GM12865 (cell line): ENCODE results near the gene MPV17.

Experiments
- DNase-seq: peaks from one replicate; pipeline ENCODE4 v3.0.0; 2010; ENCODE audit warnings: low read depth
- H3K4me3 ChIP-seq: 2 replicates; pipeline ENCODE4 v1.5.1; 2011; ENCODE audit warnings: mild to moderate bottlenecking, low read depth, low read length, control low read depth
- CTCF ChIP-seq: IDR thresholded peaks from 2 replicates; pipeline ENCODE4 v1.5.1; 2011; ENCODE audit warnings: low read length, control low read depth, low read depth, inconsistent platforms; ENCODE audit not compliant: insufficient read depth; ENCODE audit errors: missing control alignments

MPV17 gene

GRCh38 chr2:27313882-27314645 is 8.8 kb downstream of the MPV17 start:
- no peak overlapping the region for H3K4me3 ChIP-seq
- no peak for DNase-seq
- TF ChIP-seq CTCF = no peak

GRCh38 chr2:27312152-27312551 is 10.7 kb downstream of the MPV17 start:
- no peak overlapping the region for H3K4me3 ChIP-seq
- no peak for TF ChIP-seq CTCF
- DNase-seq = no peak

- TF ChIP-seq CTCF = no peak
- DNase-seq = no peak
- no peak overlapping the region for H3K4me3 ChIP-seq
Measured at GRCh38 chr2:27309651-27310050, 13.2 kb downstream of the MPV17 start.

- no peak within 1 kb of the TSS for H3K4me3 ChIP-seq
Measured at GRCh38 chr2:27308359-27308881, 14.5 kb downstream of the MPV17 start, which contains the start of gene UCN. TSS of gene UCN (minus strand) at chr2:27308445. CDS start at chr2:27307895, 550 bp downstream.

GRCh38 chr2:27307545-27308358 is 15.1 kb downstream of the MPV17 start:
- DNase-seq = no peak
- no peak overlapping the region for H3K4me3 ChIP-seq
- no peak for TF ChIP-seq CTCF

More at GRCh38 chr2:27308359-27308881, 14.5 kb downstream of the MPV17 start, which contains the start of gene UCN:
- DNase-seq = no peak
- TF ChIP-seq CTCF = no peak

DNA sequence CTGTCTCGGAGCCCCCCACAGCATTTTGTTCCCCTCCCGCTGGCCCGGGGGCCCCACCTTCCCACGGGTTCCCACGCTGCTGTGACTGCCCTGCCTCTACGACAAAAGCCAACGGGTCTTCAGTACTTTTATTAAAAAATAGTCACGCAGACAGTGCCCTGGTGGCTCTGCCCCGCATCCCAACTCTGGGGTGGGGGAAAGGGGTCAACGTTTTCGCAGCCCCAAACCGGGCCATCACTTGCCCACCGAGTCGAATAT is 15.7 kb downstream of the MPV17 start:
- no peak for DNase-seq
- H3K4me3 ChIP-seq = no peak overlapping the region
- TF ChIP-seq CTCF = no peak
